PC-9 (cell line): ENCODE data around the gene UBAP2L.
"Not testable (repeated sequence)": the region's sequence is repeated elsewhere in the genome, so short reads cannot be mapped to it uniquely, and the experiment has no call there.

Source experiments
- CTCF ChIP-seq: fragments of 200-600 bp; sonication (generic); conservative IDR thresholded peaks from 2 replicates; pipeline ENCODE4 v1.6.1; 2017; ENCODE audit warnings: mixed run types, antibody characterized with exemption, mild to moderate bottlenecking, moderate library complexity
- EZH2 ChIP-seq: fragments of 200-600 bp; sonication (generic); IDR thresholded peaks from 2 replicates; pipeline ENCODE4 v1.8.0; 2017; ENCODE audit warnings: antibody characterized with exemption, low read depth

- TF ChIP-seq EZH2, CTCF: not testable (repeated sequence)
Observed at GRCh38 chr1:154307670-154308270, 87.0 kb downstream of the UBAP2L start.
